Muscle layer of colon (tissue), 2 donors: ENCODE measurements around the gene XPNPEP2.

Experiments
- H3K27ac ChIP-seq: one replicate; pipeline ENCODE4 v1.7.0; 2013; ENCODE audit warnings: low read depth, mild to moderate bottlenecking, low read length, moderate library complexity
- H3K27me3 ChIP-seq, 2 donors: one replicate each; pipeline ENCODE4 v1.7.0; 2013; ENCODE audit warnings: low read length in 2 of 2, mild to moderate bottlenecking in 2 of 2; ENCODE audit not compliant: insufficient read depth in 2 of 2, control insufficient read depth in 1 of 2
- H3K36me3 ChIP-seq: one replicate; pipeline ENCODE4 v1.7.0; 2013; ENCODE audit warnings: mild to moderate bottlenecking, low read length; ENCODE audit not compliant: insufficient read depth
- H3K4me1 ChIP-seq: one replicate; pipeline ENCODE4 v1.7.0; 2013; ENCODE audit warnings: mild to moderate bottlenecking, low read length; ENCODE audit not compliant: insufficient read depth
- H3K4me3 ChIP-seq, 2 donors: one replicate each; pipeline ENCODE4 v1.7.0; 2013; ENCODE audit warnings: low read length in 2 of 2, low read depth in 1 of 2, mild to moderate bottlenecking in 1 of 2, moderate library complexity in 1 of 2
- H3K9ac ChIP-seq: one replicate; pipeline ENCODE4 v1.7.0; 2013; ENCODE audit warnings: low read length
- H3K9me3 ChIP-seq: one replicate; pipeline ENCODE4 v1.7.0; 2013; ENCODE audit warnings: mild to moderate bottlenecking, low read length
- donor health status: abdominal sarcoma.
- donor health status: Adenocarcinoma of cecum.

Gene XPNPEP2

GRCh38 chrX:129793604-129794191 is 54.9 kb downstream of the XPNPEP2 start:
- H3K4me1 ChIP-seq = no peaks in the 10 kb centered on the region
- no peak overlapping the region for H3K9ac ChIP-seq
- no peaks in the 10 kb centered on the region for H3K36me3 ChIP-seq
- no peak overlapping the region for H3K4me3 ChIP-seq
- H3K27ac ChIP-seq = no peak overlapping the region
- peaks cover 0 to 4% of the 10 kb centered on the region in 2 donors for H3K27me3 ChIP-seq
- H3K9me3 ChIP-seq = no peaks in the 10 kb centered on the region

- H3K36me3 ChIP-seq = no peaks in the 10 kb centered on the region
- H3K4me1 ChIP-seq = no peaks in the 10 kb centered on the region
- H3K9me3 ChIP-seq = no peaks in the 10 kb centered on the region
- H3K4me3 ChIP-seq = no peak overlapping the region
- H3K27ac ChIP-seq = no peak overlapping the region
- H3K9ac ChIP-seq = no peak overlapping the region
- peaks cover 4% of the 10 kb centered on the region in 2 donors for H3K27me3 ChIP-seq
Observed at GRCh38 chrX:129795584-129795983, 56.8 kb downstream of the XPNPEP2 start.

GRCh38 chrX:129797251-129797906 is 58.6 kb downstream of the XPNPEP2 start:
- Histone ChIP-seq H3K9ac (no peak overlapping the region), H3K36me3 (no peaks in the 10 kb centered on the region), H3K27ac (no peak overlapping the region), H3K9me3 (no peaks in the 10 kb centered on the region), H3K4me1 (no peaks in the 10 kb centered on the region), H3K4me3 (no peak overlapping the region), H3K27me3 (peaks cover 4% of the 10 kb centered on the region in 2 donors)

GRCh38 chrX:129798456-129798855 is 59.7 kb downstream of the XPNPEP2 start:
- Histone ChIP-seq H3K9ac (no peak overlapping the region), H3K27ac (no peak overlapping the region), H3K36me3 (no peaks in the 10 kb centered on the region), H3K9me3 (no peaks in the 10 kb centered on the region), H3K4me1 (no peaks in the 10 kb centered on the region), H3K4me3 (no peak overlapping the region), H3K27me3 (peaks cover 4% of the 10 kb centered on the region in 2 donors)

- H3K27me3 ChIP-seq = peaks cover 4% of the 10 kb centered on the region in 2 donors
Observed at GRCh38 chrX:129798888-129799287, 60.1 kb downstream of the XPNPEP2 start.

GRCh38 chrX:129800186-129800585 is 61.4 kb downstream of the XPNPEP2 start:
- Histone ChIP-seq H3K9me3 (no peaks in the 10 kb centered on the region), H3K27me3 (peaks cover 4% of the 10 kb centered on the region in 2 donors), H3K36me3 (no peaks in the 10 kb centered on the region), H3K4me3 (no peak overlapping the region), H3K4me1 (no peaks in the 10 kb centered on the region), H3K27ac (no peak overlapping the region), H3K9ac (no peak overlapping the region)

More at GRCh38 chrX:129798888-129799287, 60.1 kb downstream of the XPNPEP2 start:
- H3K4me3 ChIP-seq = no peak overlapping the region
- H3K36me3 ChIP-seq = no peaks in the 10 kb centered on the region
- no peaks in the 10 kb centered on the region for H3K4me1 ChIP-seq
- no peaks in the 10 kb centered on the region for H3K9me3 ChIP-seq
- no peak overlapping the region for H3K27ac ChIP-seq
- H3K9ac ChIP-seq = no peak overlapping the region

- Histone ChIP-seq H3K4me1 (no peaks in the 10 kb centered on the region), H3K27ac (no peak overlapping the region), H3K9ac (no peak overlapping the region), H3K36me3 (peaks cover 4% of the 10 kb centered on the region), H3K27me3 (peaks cover 3 to 4% of the 10 kb centered on the region in 2 donors), H3K4me3 (no peak overlapping the region), H3K9me3 (no peaks in the 10 kb centered on the region)
Observed at GRCh38 chrX:129802863-129803262, 64.1 kb downstream of the XPNPEP2 start.

- H3K4me1 ChIP-seq = no peaks in the 10 kb centered on the region
- no peak overlapping the region for H3K4me3 ChIP-seq
- H3K27ac ChIP-seq = no peak overlapping the region
- H3K9me3 ChIP-seq = no peaks in the 10 kb centered on the region
- no peak overlapping the region for H3K9ac ChIP-seq
- peaks cover 4% of the 10 kb centered on the region for H3K36me3 ChIP-seq
- H3K27me3 ChIP-seq = no peaks in the 10 kb centered on the region
Observed at GRCh38 chrX:129804806-129805205, 66.0 kb downstream of the XPNPEP2 start.

- no peaks in the 10 kb centered on the region for H3K9me3 ChIP-seq
- H3K27ac ChIP-seq = no peak overlapping the region
Observed at GRCh38 chrX:129808158-129808828, 69.5 kb downstream of the XPNPEP2 start.

GRCh38 chrX:129808829-129809796 is 70.3 kb downstream of the XPNPEP2 start:
- no peak overlapping the region for H3K4me3 ChIP-seq
- H3K4me1 ChIP-seq = no peaks in the 10 kb centered on the region
- no peaks in the 10 kb centered on the region for H3K9me3 ChIP-seq
- no peak overlapping the region for H3K27ac ChIP-seq
- peaks cover 0 to 4% of the 10 kb centered on the region in 2 donors for H3K27me3 ChIP-seq
- H3K9ac ChIP-seq = no peak overlapping the region
- peaks cover 8% of the 10 kb centered on the region for H3K36me3 ChIP-seq

More at GRCh38 chrX:129808158-129808828, 69.5 kb downstream of the XPNPEP2 start:
- Histone ChIP-seq H3K4me1 (no peaks in the 10 kb centered on the region), H3K27me3 (peaks cover 0 to 4% of the 10 kb centered on the region in 2 donors), H3K36me3 (peaks cover 8% of the 10 kb centered on the region), H3K4me3 (no peak overlapping the region), H3K9ac (no peak overlapping the region)
